HG02943 (cell line): ENCODE measurements around the gene ANTXR2.

Experiments used
- ATAC-seq: cut with Tn5 transposase; IDR thresholded peaks from one replicate; pipeline ENCODE4 v1.9.1; 2021; ENCODE audit warnings: mild to moderate bottlenecking, low read depth, moderate library complexity; ENCODE audit not compliant: unreplicated experiment

ANTXR2 gene

DNA sequence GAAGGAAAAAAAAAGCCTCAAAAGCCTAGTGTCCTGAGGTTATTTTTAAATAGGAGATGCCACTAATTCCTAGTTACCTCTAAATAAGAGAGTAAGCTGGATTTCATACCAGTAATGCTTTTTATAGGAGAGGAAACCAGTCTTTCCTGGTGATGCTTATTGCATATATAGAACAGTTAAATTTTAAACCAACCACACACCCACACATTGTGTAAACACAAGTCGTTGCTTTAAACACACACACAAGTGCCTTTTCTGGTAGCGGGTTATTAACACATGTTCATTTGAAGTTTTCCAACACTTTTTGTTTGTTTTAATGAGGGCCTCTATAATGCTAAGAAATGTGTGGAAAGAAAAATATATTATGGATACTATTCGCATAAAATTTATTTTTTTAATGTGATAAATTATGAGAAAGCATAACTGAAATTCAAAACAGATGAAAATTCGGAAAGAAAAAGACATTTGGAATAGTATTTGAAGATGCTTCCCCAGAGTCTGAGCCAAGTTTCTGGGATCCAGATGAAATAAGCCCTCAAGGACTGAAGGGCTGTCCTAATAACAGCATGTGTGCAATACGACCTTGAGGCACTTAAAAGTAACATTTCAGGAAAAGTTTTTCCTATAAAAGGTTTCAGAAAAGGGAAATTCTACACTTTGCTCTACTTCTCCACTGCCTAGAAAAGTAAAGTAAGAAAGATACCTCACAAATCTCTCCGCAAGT is 2.0 kb downstream of the ANTXR2 start:
- ATAC-seq = no peak

GRCh38 chr4:80069837-80070731 is 2.9 kb downstream of the ANTXR2 start:
- ATAC-seq = no peak

DNA sequence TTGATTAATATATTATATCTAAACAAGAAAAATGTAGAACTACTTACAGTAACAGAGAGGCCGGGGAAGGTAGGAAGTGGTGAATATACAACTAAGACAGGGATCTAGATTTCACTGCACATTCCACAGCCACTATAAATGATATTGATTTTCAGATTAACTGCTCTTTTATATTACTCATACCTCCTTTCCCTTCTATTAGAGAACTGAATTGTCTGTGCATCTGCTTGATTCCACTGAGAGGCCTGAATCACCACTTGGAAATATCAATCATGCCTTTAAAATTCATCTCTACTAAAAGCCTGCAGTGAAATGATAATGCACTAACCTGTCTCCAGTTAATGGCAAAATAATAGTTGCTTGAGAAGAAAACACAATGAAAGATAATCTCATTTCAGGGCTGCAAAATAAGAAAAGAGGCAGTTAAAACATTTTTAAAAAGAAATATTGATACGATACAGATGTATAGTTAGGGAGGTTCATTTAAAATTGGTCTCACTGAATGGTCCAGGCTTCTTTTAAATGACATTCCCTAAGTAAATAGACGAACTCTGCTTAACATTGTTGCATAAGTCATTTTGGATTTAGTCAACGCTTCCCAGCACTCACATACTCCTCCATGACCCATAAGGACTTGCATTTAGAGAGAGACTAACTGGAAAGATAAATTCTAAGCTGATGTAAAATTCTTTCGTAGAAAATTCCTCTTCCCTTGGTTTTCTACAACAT is 3.8 kb downstream of the ANTXR2 start:
- ATAC-seq = no peak

DNA sequence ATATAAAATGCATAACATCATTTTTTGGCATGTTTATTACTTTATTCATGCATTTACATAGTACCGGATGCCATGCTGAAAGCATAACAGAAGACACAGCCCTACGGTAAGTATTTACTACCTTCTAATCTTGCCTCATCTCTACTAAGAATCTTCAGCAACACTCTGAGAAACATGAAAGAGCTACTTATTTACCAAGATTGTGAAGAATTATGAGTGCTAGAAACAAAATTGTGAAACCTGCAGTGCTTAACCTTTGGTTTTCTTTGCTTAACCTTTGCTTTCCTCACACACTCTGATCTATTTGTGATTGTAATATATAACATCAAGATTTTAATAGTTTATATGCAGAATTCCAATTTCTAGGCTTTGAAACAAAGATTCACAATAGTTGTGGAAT is 7.4 kb downstream of the ANTXR2 start:
- ATAC-seq = no peak

DNA sequence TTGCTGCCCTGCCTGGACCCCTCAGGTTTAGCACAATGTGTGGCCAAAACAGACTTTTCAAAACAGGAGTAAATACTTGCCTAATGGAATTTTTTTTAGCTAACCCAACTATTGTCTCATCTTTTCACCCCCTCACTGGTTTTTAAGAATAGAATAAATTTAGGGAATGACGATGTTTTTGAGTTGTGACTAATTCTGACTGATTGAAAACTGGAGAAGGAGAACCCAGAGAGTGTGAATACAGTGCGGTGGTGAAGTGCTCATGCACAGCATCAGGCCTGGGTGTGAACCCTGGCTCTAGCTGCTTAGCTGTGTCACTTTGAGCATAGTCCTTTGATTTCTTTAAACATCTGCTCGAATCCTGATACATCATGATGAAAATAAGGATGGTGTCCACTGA is 10.5 kb downstream of the ANTXR2 start:
- no peak for ATAC-seq

DNA sequence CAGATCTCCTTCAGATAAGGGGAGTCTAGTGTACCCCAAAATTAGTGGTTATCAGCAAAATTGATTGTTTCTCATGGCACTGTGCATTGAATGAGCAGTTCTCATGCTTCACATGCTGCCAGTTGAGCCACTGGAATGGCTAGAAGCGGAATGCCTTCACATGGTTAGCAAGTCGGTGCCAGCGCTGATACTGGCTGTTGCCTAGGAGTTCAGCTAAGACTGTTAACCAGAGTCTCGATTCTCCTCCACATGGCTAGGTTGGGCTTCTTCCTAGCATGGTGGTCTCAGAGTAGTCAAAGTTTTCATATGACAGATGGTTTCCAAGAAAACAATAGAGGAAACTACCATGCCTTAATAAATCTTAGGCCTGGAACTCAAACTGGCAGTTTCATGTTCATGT is 12.2 kb downstream of the ANTXR2 start:
- ATAC-seq = no peak

GRCh38 chr4:80058740-80059139 is 14.3 kb downstream of the ANTXR2 start:
- ATAC-seq = peak; percentile 99

DNA sequence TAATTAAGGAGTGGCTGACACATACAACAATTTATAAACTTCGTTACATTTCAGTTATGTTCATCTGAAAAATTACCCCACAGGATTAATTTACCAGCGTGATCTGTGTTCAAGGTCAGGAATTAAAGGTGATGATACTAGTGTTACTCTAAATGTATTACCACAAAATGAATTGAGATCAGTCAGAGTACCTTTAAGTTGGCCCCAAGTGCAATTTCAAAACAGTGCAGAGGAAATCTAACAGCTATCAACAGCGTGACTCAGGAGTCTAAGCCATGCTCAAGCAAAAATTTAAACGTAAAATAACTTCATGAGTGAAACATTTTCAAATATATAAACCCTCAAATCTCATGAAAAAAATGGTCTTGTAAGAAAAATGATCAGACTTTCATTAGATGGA is 18.7 kb downstream of the ANTXR2 start:
- ATAC-seq = no peak

DNA sequence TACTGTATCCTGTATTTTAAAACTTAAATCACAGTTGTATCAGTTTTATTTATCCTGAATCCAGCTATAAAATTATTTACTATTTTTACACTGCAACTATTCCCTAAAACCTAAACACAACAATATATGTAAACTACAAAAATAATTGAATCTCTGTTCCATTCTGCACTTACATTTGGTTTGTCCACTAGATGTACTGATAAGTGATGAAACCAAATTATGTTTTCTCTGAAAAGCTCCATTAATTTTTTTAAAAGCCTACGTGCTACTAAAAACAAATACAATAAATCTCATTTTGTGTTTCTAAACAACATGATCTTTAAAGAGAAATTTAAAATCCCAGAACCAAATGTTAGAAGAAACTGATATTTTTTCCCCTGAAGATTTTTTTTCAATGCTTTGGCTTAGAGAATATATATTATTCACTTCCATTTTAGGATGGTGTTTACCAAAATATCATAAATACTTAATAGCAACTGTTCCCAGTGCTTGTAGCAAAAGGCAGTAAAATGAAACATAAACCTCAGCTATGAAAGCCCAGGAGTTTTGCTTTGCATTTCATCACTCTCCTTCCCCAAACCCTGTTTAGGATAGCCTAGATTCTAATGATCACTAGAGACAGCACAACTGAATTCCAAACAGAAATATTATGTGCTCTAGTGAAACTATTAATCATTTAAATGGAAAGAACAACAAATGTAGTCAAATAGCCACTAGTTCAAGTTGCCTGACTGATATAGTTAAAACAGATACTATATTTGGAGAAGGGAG is 19.7 kb downstream of the ANTXR2 start:
- ATAC-seq = no peak

GRCh38 chr4:80049813-80050534 is 23.1 kb downstream of the ANTXR2 start:
- ATAC-seq = no peak

GRCh38 chr4:80049402-80049801 is 23.6 kb downstream of the ANTXR2 start:
- ATAC-seq = no peak

DNA sequence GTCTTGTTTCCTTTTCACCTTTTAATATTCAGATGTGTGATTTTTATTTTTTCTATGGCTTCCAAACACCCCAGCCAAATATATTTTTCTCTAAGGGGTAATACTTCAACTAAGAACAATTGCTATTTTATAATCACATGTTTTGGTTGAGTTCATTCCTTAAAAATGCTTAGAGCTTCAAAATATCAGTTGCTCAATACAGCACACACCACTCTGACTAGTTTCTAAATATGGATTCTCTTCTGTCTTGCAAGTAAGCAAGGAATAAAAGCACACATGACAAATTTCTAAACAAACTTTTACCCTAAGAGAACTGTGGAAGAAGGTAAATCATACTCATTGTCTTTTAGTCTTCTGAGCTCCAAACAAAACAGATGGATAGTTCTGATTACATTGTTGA is 27.2 kb downstream of the ANTXR2 start:
- no peak for ATAC-seq

DNA sequence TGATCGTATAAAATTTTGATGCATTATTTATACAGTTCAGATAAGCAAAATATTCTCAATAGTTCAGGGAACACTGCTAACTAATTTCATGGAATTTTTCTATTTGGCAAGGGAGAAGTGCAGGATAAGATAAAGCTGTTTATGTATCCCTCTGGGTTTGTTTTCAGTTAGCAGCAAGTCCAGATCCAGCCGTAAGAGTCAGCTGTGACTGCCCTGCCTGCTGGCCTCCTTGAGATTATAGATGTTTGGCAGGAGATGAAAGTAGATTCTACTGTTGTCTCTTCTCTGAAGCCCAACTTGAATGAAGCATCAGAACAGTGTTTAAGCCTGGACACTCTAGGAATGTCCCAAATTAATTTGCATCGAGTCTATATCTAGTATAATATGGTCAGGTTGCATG is 29.5 kb downstream of the ANTXR2 start:
- ATAC-seq = no peak

DNA sequence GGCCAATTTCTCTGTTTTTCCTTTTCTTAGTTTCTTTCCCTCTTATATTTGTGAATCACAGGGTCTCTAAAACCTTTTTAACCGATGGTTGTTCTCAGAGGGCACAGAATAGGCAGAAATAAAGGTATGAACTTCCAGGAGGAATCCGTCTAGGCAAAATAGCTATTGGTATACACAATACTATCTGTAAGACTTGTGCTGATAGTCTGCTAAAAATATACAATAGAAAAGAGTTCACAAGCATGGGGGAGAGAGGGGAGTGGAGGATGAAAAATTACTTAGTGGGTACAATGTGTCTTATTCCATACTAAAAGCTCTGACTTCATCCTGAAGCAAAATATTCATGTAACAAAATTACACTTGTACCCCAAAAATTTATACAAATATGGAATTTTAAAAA is 30.2 kb downstream of the ANTXR2 start:
- ATAC-seq = no peak

DNA sequence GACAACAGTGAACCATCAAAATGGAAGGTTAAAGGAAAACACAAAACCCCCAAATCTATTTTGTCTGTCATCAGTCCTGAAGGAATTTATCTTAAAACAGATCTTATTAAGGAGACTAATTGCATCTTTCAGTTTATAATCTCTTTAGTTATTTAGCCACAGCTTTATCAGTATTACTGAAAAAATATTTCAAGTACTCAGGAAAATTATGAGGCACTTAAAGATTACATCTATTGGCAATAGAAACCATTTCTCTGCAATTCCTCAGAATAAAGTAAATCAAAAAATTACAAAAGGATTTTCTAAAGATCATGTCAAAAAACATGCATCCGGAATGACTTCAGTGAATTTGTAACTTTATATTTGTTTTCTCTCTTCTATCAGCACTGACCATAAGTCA is 35.2 kb downstream of the ANTXR2 start:
- no peak for ATAC-seq

DNA sequence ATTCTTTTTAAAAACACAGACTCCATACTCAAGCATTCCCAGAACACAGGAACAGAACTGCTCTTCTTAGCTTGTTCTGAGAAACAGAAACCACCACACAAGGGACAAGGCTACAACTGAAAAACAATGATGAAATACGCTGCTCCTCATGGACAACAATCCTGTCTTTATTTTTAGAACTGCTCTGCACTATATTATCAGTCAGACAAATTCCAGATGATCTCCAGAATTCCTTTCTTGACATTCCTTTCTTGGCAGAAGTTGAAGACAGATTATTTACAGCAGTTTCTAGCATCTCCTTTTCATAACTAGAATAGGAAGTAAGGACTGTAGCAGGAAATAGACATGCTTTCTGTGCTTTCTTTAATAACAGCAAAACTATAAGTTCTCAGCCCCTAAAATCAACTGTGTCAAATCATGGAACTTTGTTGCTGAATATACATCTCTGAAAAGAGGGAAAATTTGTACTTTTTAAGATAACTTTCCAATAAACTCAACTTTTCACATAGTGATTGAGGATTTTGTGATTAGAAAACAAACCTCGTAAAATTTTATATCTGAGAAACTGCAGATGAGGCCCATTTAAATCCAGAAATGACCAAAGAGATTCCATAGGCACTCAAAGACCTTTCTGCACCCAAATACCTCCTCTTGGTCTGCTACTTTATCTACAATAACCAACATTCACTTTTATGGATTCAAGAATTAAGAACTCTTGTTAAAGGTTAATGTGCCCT is 35.9 kb downstream of the ANTXR2 start:
- no peak for ATAC-seq

DNA sequence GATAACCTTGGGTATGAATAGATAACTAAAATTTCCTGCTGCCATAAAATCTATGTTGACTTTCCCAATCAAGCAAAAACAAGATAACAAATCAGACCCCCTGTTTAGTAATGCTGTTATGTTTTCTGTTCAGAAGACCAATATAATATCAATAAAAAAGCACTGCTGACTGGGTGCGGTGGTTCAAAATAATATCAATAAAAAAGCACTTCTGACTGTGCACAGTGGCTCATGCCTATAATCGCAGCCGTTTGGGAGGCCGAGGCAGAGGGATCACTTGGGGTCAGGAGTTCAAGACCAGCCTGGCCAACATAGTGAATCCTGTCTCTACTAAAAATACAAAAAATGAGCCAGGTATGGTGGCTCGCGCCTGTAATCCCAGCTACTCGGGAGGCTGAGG is 36.7 kb downstream of the ANTXR2 start:
- ATAC-seq = no peak

- ATAC-seq = no peak
Observed at GRCh38 chr4:80035336-80035735, 37.7 kb downstream of the ANTXR2 start.

DNA sequence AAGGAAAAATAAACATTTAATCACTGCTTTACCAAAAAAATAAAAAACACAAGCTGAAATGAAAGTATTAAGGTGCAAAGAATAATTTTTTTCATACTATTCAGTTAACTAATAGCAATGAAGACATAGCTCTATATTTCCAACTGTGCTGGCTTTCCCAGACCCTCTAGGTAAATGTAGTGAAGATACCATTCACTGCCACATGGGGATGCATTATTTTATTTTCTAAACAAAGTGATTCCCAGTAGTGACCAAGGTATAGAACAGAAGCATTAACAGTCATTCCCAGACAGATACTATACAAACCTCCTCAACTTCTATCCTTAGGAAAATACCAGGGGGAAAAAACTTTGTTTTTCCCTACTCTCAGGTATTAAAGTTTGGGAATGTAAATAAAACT is 39.4 kb downstream of the ANTXR2 start:
- no peak for ATAC-seq
